ENCODE data around the gene CHAD.
"Not testable (repeated sequence)": the region's sequence is repeated elsewhere in the genome, so short reads cannot be mapped to it uniquely, and the experiment has no call there.

Gene CHAD

GRCh38 chr17:50492214-50492613, 23.5 kb upstream of the CHAD start:
- FAIRE-seq, result no peak

- no peak for FAIRE-seq
These were observed 22.8 kb upstream of the CHAD start for GRCh38 chr17:50491505-50491904.

- FAIRE-seq, result no peak
These were observed 20.2 kb upstream of the CHAD start for GRCh38 chr17:50488880-50489279.

GRCh38 chr17:50487213-50488096, 18.8 kb upstream of the CHAD start:
- no peak for FAIRE-seq

GRCh38 chr17:50484386-50485155, 15.9 kb upstream of the CHAD start:
- no peak for FAIRE-seq

GRCh38 chr17:50483266-50483665, 14.6 kb upstream of the CHAD start:
- FAIRE-seq, result no peak

- no peak for FAIRE-seq
These were observed 13.8 kb upstream of the CHAD start for GRCh38 chr17:50482516-50482915.

- FAIRE-seq, result no peak
These were observed 13.4 kb upstream of the CHAD start for GRCh38 chr17:50482110-50482509.

- no peak for FAIRE-seq
These were observed 13.0 kb upstream of the CHAD start for GRCh38 chr17:50481648-50482047.

GRCh38 chr17:50480854-50481490, 12.3 kb upstream of the CHAD start:
- no peak for FAIRE-seq

- FAIRE-seq, result no peak
These were observed 11.6 kb upstream of the CHAD start for GRCh38 chr17:50480142-50480764.

GRCh38 chr17:50479522-50480141, 11.0 kb upstream of the CHAD start:
- no peak for FAIRE-seq

GRCh38 chr17:50478391-50479381, 10.0 kb upstream of the CHAD start, which contains the start of gene RSAD1:
Gene RSAD1 (plus strand): TSS chr17:50478860. CDS start chr17:50478885, 25 bp downstream.
- no peak for FAIRE-seq

- no peak for FAIRE-seq
These were observed 9.3 kb upstream of the CHAD start for GRCh38 chr17:50477976-50478375.

GRCh38 chr17:50476545-50477315, 8.1 kb upstream of the CHAD start:
- FAIRE-seq, result no peak

GRCh38 chr17:50475775-50476544, 7.3 kb upstream of the CHAD start:
- FAIRE-seq, result not testable (repeated sequence)

GRCh38 chr17:50475362-50475761, 6.7 kb upstream of the CHAD start:
- no peak for FAIRE-seq

- no peak for FAIRE-seq
These were observed 5.8 kb upstream of the CHAD start for GRCh38 chr17:50474523-50474922.

- no peak for FAIRE-seq
These were observed 5.2 kb upstream of the CHAD start for GRCh38 chr17:50473901-50474300.

Measured in colon (tissue), 2 donors.